Lung (tissue), 12 donors: ENCODE results near the gene KLHL6. TPM values are rescaled to one million over a fixed set of nuclear protein-coding genes. Genes with fewer than 3 reads are reported as not detected.

Experiments used
- ATAC-seq: fragments of 200-7000 bp; cut with Tn5 transposase; one replicate; pipeline ENCODE4 v1.9.1; 2020; ENCODE audit warnings: moderate number of reproducible peaks; ENCODE audit not compliant: insufficient read depth, low FRiP score
- DNase-seq, 3 donors: peaks; one replicate each; pipeline ENCODE4 v3.0.0-alpha.2; 2013 to 2017
- H3K27ac ChIP-seq, 2 donors: one replicate each; pipeline ENCODE4 v1.5.1; 2013; ENCODE audit warnings: mild to moderate bottlenecking in 2 of 2, moderate library complexity in 2 of 2, control low read depth in 1 of 2, inconsistent platforms in 1 of 2, low read depth in 1 of 2, low read length in 1 of 2
- H3K27me3 ChIP-seq, 3 donors: one replicate each; pipeline ENCODE4 v1.5.1; 2013; ENCODE audit warnings: low read length in 2 of 3; ENCODE audit not compliant: control insufficient read depth in 3 of 3, insufficient read depth in 3 of 3
- H3K36me3 ChIP-seq, 4 donors: one replicate each; pipeline ENCODE4 v1.5.1; 2013; ENCODE audit warnings: low read length in 4 of 4, mild to moderate bottlenecking in 1 of 4, moderate library complexity in 1 of 4; ENCODE audit not compliant: control insufficient read depth in 4 of 4, insufficient read depth in 4 of 4
- H3K4me1 ChIP-seq, 5 donors: one replicate each; pipeline ENCODE4 v1.5.1; 2013; ENCODE audit warnings: low read length in 5 of 5, mild to moderate bottlenecking in 2 of 5, moderate library complexity in 1 of 5; ENCODE audit not compliant: control insufficient read depth in 5 of 5, insufficient read depth in 5 of 5
- H3K4me3 ChIP-seq: one replicate; pipeline ENCODE4 v1.5.1; 2013; ENCODE audit warnings: mild to moderate bottlenecking, control low read depth, moderate library complexity
- H3K9ac ChIP-seq, 2 donors: one replicate each; pipeline ENCODE4 v1.5.1; 2013; ENCODE audit warnings: low read length in 2 of 2, control low read depth in 1 of 2; ENCODE audit not compliant: insufficient read depth in 1 of 2
- H3K9me3 ChIP-seq, 4 donors: one replicate each; pipeline ENCODE4 v1.5.1; 2013; ENCODE audit warnings: low read length in 3 of 4, mild to moderate bottlenecking in 1 of 4, moderate library complexity in 1 of 4; ENCODE audit not compliant: control insufficient read depth in 4 of 4, insufficient read depth in 3 of 4
- CTCF ChIP-seq: IDR thresholded peaks from 2 replicates; pipeline ENCODE4 v1.5.1; 2012; ENCODE audit warnings: mild to moderate bottlenecking; ENCODE audit errors: control extremely low read depth, extremely low read depth
- WGBS, 2 donors: extraction: QIAGEN DNeasy Blood & Tissue Kit; methylation state at CpG; one replicate each; pipeline ENCODE4 v1.1.7; 2013; 5-methylcytosine and 5-hydroxymethylcytosine counted together
- polyA plus RNA-seq, 2 donors: library from polyadenylated mRNA; stranded (reverse); fragments of 200-250 nt; gene quantifications; one replicate each; pipeline ENCODE4 v1.2.1, GENCODE V29; 2013
- total RNA-seq, 2 donors: library from RNA; depleted of rRNA in 1 of 2; stranded (reverse); fragments of >200 nt in 1 of 2; gene quantifications; one replicate each; pipeline ENCODE4 v1.2.1, GENCODE V29; 2014 to 2021
- donor health status: control.
- donor health status: control.
- donor health status: Bipolar disorder and iron deficiency.
- donor health status: healthy.
- donor health status: DM: yes; HTN: yes; CAD: no.

KLHL6 gene
- total and polyA plus RNA-seq, 4 donors: 3.4 to 18.0 (median 14.1) TPM

GRCh38 chr3:183500319-183500718 lies 55.2 kb downstream of the KLHL6 start:
- no peak for TF ChIP-seq CTCF
- no peaks in the 10 kb centered on the region for H3K4me1 ChIP-seq
- H3K4me3 ChIP-seq: no peak overlapping the region
- ATAC-seq (no peak), DNase-seq (no peak)
- H3K9ac ChIP-seq: no peak overlapping the region
- WGBS, 2 donors: 91 to 92% methylated on average over 4 of the region's 4 CpGs
- no peaks in the 10 kb centered on the region for H3K27me3 ChIP-seq
- no peaks in the 10 kb centered on the region for H3K36me3 ChIP-seq
- no peak overlapping the region for H3K27ac ChIP-seq
- no peaks in the 10 kb centered on the region for H3K9me3 ChIP-seq

GRCh38 chr3:183498634-183499033 lies 56.9 kb downstream of the KLHL6 start:
- DNase-seq (no peak), ATAC-seq (no peak)
- Histone ChIP-seq H3K4me1 (no peaks in the 10 kb centered on the region), H3K4me3 (no peak overlapping the region), H3K36me3 (peaks cover 0 to under 1% (median 0%) of the 10 kb centered on the region in 4 donors), H3K27me3 (no peaks in the 10 kb centered on the region), H3K9me3 (no peaks in the 10 kb centered on the region), H3K27ac (no peak overlapping the region), H3K9ac (no peak overlapping the region)
- no peak for TF ChIP-seq CTCF
- WGBS, 2 donors: 91 to 94% methylated on average over 6 of the region's 6 CpGs

GRCh38 chr3:183497313-183497712 lies 58.2 kb downstream of the KLHL6 start:
- Histone ChIP-seq H3K4me1 (no peaks in the 10 kb centered on the region), H3K27me3 (no peaks in the 10 kb centered on the region), H3K27ac (no peak overlapping the region), H3K9me3 (no peaks in the 10 kb centered on the region), H3K9ac (no peak overlapping the region), H3K36me3 (peaks cover 0 to 3% (median 1%) of the 10 kb centered on the region in 4 donors), H3K4me3 (no peak overlapping the region)
- TF ChIP-seq CTCF: no peak
- WGBS, 2 donors: 93 to 99% methylated on average over 3 of the region's 3 CpGs
- ATAC-seq (no peak), DNase-seq (no peak)

GRCh38 chr3:183496311-183496710 lies 59.2 kb downstream of the KLHL6 start:
- no peaks in the 10 kb centered on the region for H3K27me3 ChIP-seq
- H3K9ac ChIP-seq: no peak overlapping the region
- DNase-seq: no peak
- H3K36me3 ChIP-seq: peaks cover 0 to 8% (median 1%) of the 10 kb centered on the region in 4 donors
- H3K4me1 ChIP-seq: no peaks in the 10 kb centered on the region
- no peak overlapping the region for H3K4me3 ChIP-seq
- TF ChIP-seq CTCF: no peak
- 86 to 92% methylated on average over 1 of the region's 1 CpG for WGBS, 2 donors
- H3K9me3 ChIP-seq: no peaks in the 10 kb centered on the region
- no peak for ATAC-seq
- H3K27ac ChIP-seq: no peak overlapping the region
